Caki2 (cell line): ENCODE data around the gene SHTN1. TPM values are rescaled to one million over a fixed set of nuclear protein-coding genes. Genes with fewer than 3 reads are reported as not detected.

Experiments
- DNase-seq: peaks from one replicate; pipeline ENCODE4 v3.0.0-alpha.2; 2015; ENCODE audit warnings: low read depth
- in situ Hi-C: cut with HindIII; loops from 2 replicates; pipeline ENCODE4 v1.10.0; 2016; ENCODE audit warnings: low sequenced_read_pairs, low pct_unique_long_range_greater_than_20kb, mixed read lengths
- total RNA-seq: library from RNA; depleted of rRNA; stranded (reverse); fragments of >200 nt; shearing (Covaris generic); gene quantifications from 2 replicates; pipeline ENCODE4 v1.2.3, GENCODE V29; 2014; ENCODE audit warnings: low replicate concordance

SHTN1 gene
- total RNA-seq, 1 experiment from 2014 or later = 44.9 TPM

GRCh38 chr10:116931806-116932205 lies 73.2 kb downstream of the SHTN1 start:
- in situ Hi-C loops = no loop called here
- no peak for DNase-seq

GRCh38 chr10:116926426-116926825 lies 78.6 kb downstream of the SHTN1 start:
- in situ Hi-C loops = no loop called here
- no peak for DNase-seq

- DNase-seq = no peak
- in situ Hi-C loops = no loop called here
These were observed 79.9 kb downstream of the SHTN1 start for GRCh38 chr10:116925056-116925455.

- in situ Hi-C loops = no loop called here
- no peak for DNase-seq
These were observed 85.3 kb downstream of the SHTN1 start for GRCh38 chr10:116919706-116920105.

- no peak for DNase-seq
- in situ Hi-C loops = no loop called here
These were observed 85.8 kb downstream of the SHTN1 start for GRCh38 chr10:116919164-116919563.

- DNase-seq = no peak
- in situ Hi-C loops = no loop called here
These were observed 86.4 kb downstream of the SHTN1 start for GRCh38 chr10:116918583-116918982.

GRCh38 chr10:116917481-116917880 lies 87.5 kb downstream of the SHTN1 start:
- in situ Hi-C loops = no loop called here
- DNase-seq = no peak

GRCh38 chr10:116915340-116915739 lies 89.6 kb downstream of the SHTN1 start:
- in situ Hi-C loops = no loop called here
- no peak for DNase-seq

- in situ Hi-C loops = no loop called here
These were observed 91.3 kb downstream of the SHTN1 start for GRCh38 chr10:116913695-116914094.

GRCh38 chr10:116912162-116912561 lies 92.8 kb downstream of the SHTN1 start:
- no peak for DNase-seq
- in situ Hi-C loops = no loop called here

More at GRCh38 chr10:116913695-116914094, 91.3 kb downstream of the SHTN1 start:
- no peak for DNase-seq

- DNase-seq = no peak
- in situ Hi-C loops = no loop called here
These were observed 94.1 kb downstream of the SHTN1 start for GRCh38 chr10:116910910-116911309.

- DNase-seq = no peak
- in situ Hi-C loops = no loop called here
These were observed 95.7 kb downstream of the SHTN1 start for GRCh38 chr10:116909307-116909706.

- in situ Hi-C loops = no loop called here
- DNase-seq = no peak
These were observed 97.6 kb downstream of the SHTN1 start for GRCh38 chr10:116907245-116907987.

GRCh38 chr10:116905845-116906210 lies 99.2 kb downstream of the SHTN1 start:
- no peak for DNase-seq
- in situ Hi-C loops = no loop called here

GRCh38 chr10:116899626-116900025 lies 105.4 kb downstream of the SHTN1 start:
- in situ Hi-C loops = no loop called here
- DNase-seq = peak; percentile 58

- DNase-seq = no peak
- in situ Hi-C loops = no loop called here
These were observed 111.3 kb downstream of the SHTN1 start for GRCh38 chr10:116893686-116894037.

GRCh38 chr10:116892907-116893685 lies 111.9 kb downstream of the SHTN1 start:
- no peak for DNase-seq
- in situ Hi-C loops = no loop called here

- DNase-seq = no peak
These were observed 113.8 kb downstream of the SHTN1 start for GRCh38 chr10:116891208-116891607.

GRCh38 chr10:116889066-116889465 lies 115.9 kb downstream of the SHTN1 start:
- in situ Hi-C loops = no loop called here

More at GRCh38 chr10:116891208-116891607, 113.8 kb downstream of the SHTN1 start:
- in situ Hi-C loops = no loop called here

More at GRCh38 chr10:116889066-116889465, 115.9 kb downstream of the SHTN1 start:
- DNase-seq = no peak
